ENCODE results near the gene SHISA6. TPM values are rescaled to one million over a fixed set of nuclear protein-coding genes. Genes with fewer than 3 reads are reported as not detected.

Gene SHISA6
- total RNA-seq, 1 donor from 2014 or later: 3.3 TPM

- Histone ChIP-seq H3K4me1 (peaks cover 3% of the 10 kb centered on the region), H3K27ac (no peak overlapping the region), H3K9ac (no peak overlapping the region), H3K9me3 (ENCODE audit: low read depth) (no peaks in the 10 kb centered on the region), H3K79me2 (ENCODE audit: low read depth) (no peaks in the 10 kb centered on the region), H3K4me3 (no peak overlapping the region), H3K27me3 (no peaks in the 10 kb centered on the region), H3F3A (ENCODE audit: low read depth) (no peaks in the 10 kb centered on the region), H4K20me1 (ENCODE audit: low read depth) (no peaks in the 10 kb centered on the region), H3K4me2 (no peak overlapping the region), H2AFZ (replicated peaks) (no peak overlapping the region), H3K36me3 (no peaks in the 10 kb centered on the region)
- Mint-ChIP-seq H3K27ac (no peak overlapping the region), H3K9me3 (no peaks in the 10 kb centered on the region), H3K36me3 (no peaks in the 10 kb centered on the region), H3K4me1 (no peaks in the 10 kb centered on the region), H3K27me3 (ENCODE audit: insufficient read depth, low read depth) (no peaks in the 10 kb centered on the region), H3K4me3 (no peak overlapping the region)
- no peak for DNase-seq (ENCODE audit: low spot score)
- TF ChIP-seq CTCF (IDR thresholded peaks at IDR 0.05): no peak
- TF ChIP-seq EZH2 (IDR thresholded peaks at IDR 0.05): no peak
- TF ChIP-seq EZH2phosphoT487 (IDR thresholded peaks at IDR 0.05): no peak
Measured at GRCh38 chr17:11216976-11217375, 24.0 kb upstream of the SHISA6 start.

GRCh38 chr17:11221196-11221595, 19.8 kb upstream of the SHISA6 start:
- no peaks in the 10 kb centered on the region for H3F3A ChIP-seq (ENCODE audit: low read depth)
- no peak overlapping the region for H2AFZ ChIP-seq (replicated peaks)
- Mint-ChIP-seq H3K9me3 (no peaks in the 10 kb centered on the region), H3K4me3 (no peak overlapping the region), H3K27me3 (ENCODE audit: insufficient read depth, low read depth) (peaks cover 4% of the 10 kb centered on the region), H3K36me3 (no peaks in the 10 kb centered on the region), H3K4me1 (no peaks in the 10 kb centered on the region), H3K27ac (no peak overlapping the region)
- H3K9ac ChIP-seq: no peak overlapping the region
- no peaks in the 10 kb centered on the region for H3K36me3 ChIP-seq
- no peaks in the 10 kb centered on the region for H4K20me1 ChIP-seq (ENCODE audit: low read depth)
- TF ChIP-seq CTCF (IDR thresholded peaks at IDR 0.05): no peak
- H3K27me3 ChIP-seq: no peaks in the 10 kb centered on the region
- no peaks in the 10 kb centered on the region for H3K79me2 ChIP-seq (ENCODE audit: low read depth)
- no peaks in the 10 kb centered on the region for H3K9me3 ChIP-seq (ENCODE audit: low read depth)
- peaks cover 3% of the 10 kb centered on the region for H3K4me1 ChIP-seq
- no peak for DNase-seq (ENCODE audit: low spot score)
- H3K27ac ChIP-seq: no peak overlapping the region
- no peak overlapping the region for H3K4me2 ChIP-seq
- no peak overlapping the region for H3K4me3 ChIP-seq

- Histone ChIP-seq H3K9ac (no peak overlapping the region), H4K20me1 (ENCODE audit: low read depth) (no peaks in the 10 kb centered on the region), H3F3A (ENCODE audit: low read depth) (no peaks in the 10 kb centered on the region), H3K4me1 (peaks cover 5% of the 10 kb centered on the region), H3K79me2 (ENCODE audit: low read depth) (no peaks in the 10 kb centered on the region), H3K27me3 (no peaks in the 10 kb centered on the region), H3K36me3 (no peaks in the 10 kb centered on the region), H3K4me3 (no peak overlapping the region), H3K4me2 (no peak overlapping the region), H3K27ac (no peak overlapping the region), H3K9me3 (ENCODE audit: low read depth) (no peaks in the 10 kb centered on the region), H2AFZ (replicated peaks) (no peak overlapping the region)
- H3K27me3 Mint-ChIP-seq (ENCODE audit: insufficient read depth, low read depth): peaks cover 4% of the 10 kb centered on the region
- DNase-seq (ENCODE audit: low spot score): no peak
- H3K36me3 Mint-ChIP-seq: no peaks in the 10 kb centered on the region
- H3K27ac Mint-ChIP-seq: no peak overlapping the region
- no peak overlapping the region for H3K4me3 Mint-ChIP-seq
- TF ChIP-seq CTCF (IDR thresholded peaks at IDR 0.05) (no peak), EZH2 (IDR thresholded peaks at IDR 0.05) (no peak)
- H3K9me3 Mint-ChIP-seq: no peaks in the 10 kb centered on the region
- no peaks in the 10 kb centered on the region for H3K4me1 Mint-ChIP-seq
Measured at GRCh38 chr17:11221721-11222120, 19.3 kb upstream of the SHISA6 start.

- H3K27me3 ChIP-seq: peaks cover 74% of the 10 kb centered on the region
- TF ChIP-seq CTCF (IDR thresholded peaks at IDR 0.05) (no peak), EZH2phosphoT487 (IDR thresholded peaks at IDR 0.05) (no peak), EZH2 (IDR thresholded peaks at IDR 0.05) (no peak)
- no peak overlapping the region for H3K27ac ChIP-seq
- DNase-seq (ENCODE audit: low spot score): no peak
- H3K4me1 Mint-ChIP-seq: peaks cover 13% of the 10 kb centered on the region
- H3K27me3 Mint-ChIP-seq (ENCODE audit: insufficient read depth, low read depth): peaks cover 49% of the 10 kb centered on the region
- no peaks in the 10 kb centered on the region for H3K79me2 ChIP-seq (ENCODE audit: low read depth)
- no peak overlapping the region for H3K9ac ChIP-seq
- no peak overlapping the region for H3K4me3 Mint-ChIP-seq
- no peaks in the 10 kb centered on the region for H3K36me3 ChIP-seq
- H3K9me3 Mint-ChIP-seq: peaks cover 8% of the 10 kb centered on the region
- no peaks in the 10 kb centered on the region for H3K9me3 ChIP-seq (ENCODE audit: low read depth)
- peaks cover 9% of the 10 kb centered on the region for H3F3A ChIP-seq (ENCODE audit: low read depth)
- H3K4me2 ChIP-seq: no peak overlapping the region
- no peak overlapping the region for H3K27ac Mint-ChIP-seq
- peaks cover 11% of the 10 kb centered on the region for H4K20me1 ChIP-seq (ENCODE audit: low read depth)
- no peak overlapping the region for H3K4me3 ChIP-seq
- peaks cover 3% of the 10 kb centered on the region for H3K36me3 Mint-ChIP-seq
- H3K4me1 ChIP-seq: no peaks in the 10 kb centered on the region
- no peak overlapping the region for H2AFZ ChIP-seq (replicated peaks)
Measured at GRCh38 chr17:11238705-11239104, 2.3 kb upstream of the SHISA6 start.
